IgD-negative memory B cell (primary cell): Measurements from ENCODE around the gene SSH2. TPM values are rescaled to one million over a fixed set of nuclear protein-coding genes. Genes with fewer than 3 reads are reported as not detected.
"Not testable (repeated sequence)": the region's sequence is repeated elsewhere in the genome, so short reads cannot be mapped to it uniquely, and the experiment has no call there.

Experiments
- H3K27ac Mint-ChIP-seq, 3 donors: one replicate each; pipeline ENCODE4 v1.8.0; 2020 to 2022; ENCODE audit warnings: mild to moderate bottlenecking in 3 of 3, mixed read lengths in 3 of 3, moderate library complexity in 1 of 3
- H3K27me3 Mint-ChIP-seq: one replicate; pipeline ENCODE4 v1.8.0; 2021; ENCODE audit warnings: mixed read lengths
- H3K36me3 Mint-ChIP-seq: one replicate; pipeline ENCODE4 v1.8.0; 2020; ENCODE audit warnings: mild to moderate bottlenecking, mixed read lengths
- H3K4me1 Mint-ChIP-seq, 3 donors: one replicate each; pipeline ENCODE4 v1.8.0; 2020 to 2022; ENCODE audit warnings: mixed read lengths in 3 of 3, mild to moderate bottlenecking in 1 of 3
- H3K4me3 Mint-ChIP-seq, 4 donors: one replicate each; pipeline ENCODE4 v1.8.0; 2020 to 2022; ENCODE audit warnings: mild to moderate bottlenecking in 4 of 4, mixed read lengths in 4 of 4, moderate library complexity in 3 of 4
- H3K9me3 Mint-ChIP-seq, 3 donors: one replicate each; pipeline ENCODE4 v1.8.0; 2020 to 2021; ENCODE audit warnings: mixed read lengths in 3 of 3, mild to moderate bottlenecking in 1 of 3
- polyA plus RNA-seq: library from polyadenylated mRNA; unstranded; fragments of 300-500 nt; fragmentation: Illumina TruSeq; gene quantifications from one replicate; pipeline ENCODE4 v1.2.3, GENCODE V29; 2021

SSH2 gene
- polyA plus RNA-seq, 1 donor from 2014 or later: 51.6 TPM

DNA sequence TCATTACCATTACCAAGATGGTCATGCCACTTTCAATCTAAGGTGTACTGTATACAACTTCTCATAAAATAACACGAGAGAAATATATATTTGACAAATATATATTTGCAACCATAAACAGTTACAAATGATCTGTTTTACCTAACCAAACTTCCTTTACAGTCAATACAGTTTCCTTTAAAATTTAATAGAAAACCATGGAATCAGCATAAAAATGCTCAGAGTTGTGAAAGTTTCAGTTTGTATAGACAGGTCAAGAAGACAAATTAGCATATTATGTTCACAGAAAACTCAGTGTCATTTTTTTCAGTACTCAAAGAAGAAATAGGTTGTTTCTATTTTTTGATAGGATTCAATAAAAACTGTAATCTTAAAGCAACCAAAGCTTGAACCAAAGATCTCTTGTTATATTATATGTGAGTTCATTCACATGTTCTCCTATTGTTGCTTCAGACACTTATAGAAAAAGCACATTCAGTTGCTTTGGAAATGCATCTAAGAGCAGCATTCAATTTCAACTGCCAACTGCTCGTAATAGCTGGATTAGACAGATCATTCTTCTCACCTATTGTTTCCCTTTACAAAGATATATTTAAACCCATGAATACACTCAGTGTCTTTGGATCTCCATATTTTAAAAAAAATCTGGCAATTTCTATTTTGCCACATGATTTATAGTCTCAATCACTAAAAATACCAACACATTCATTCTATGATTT lies 15.1 kb downstream of the SSH2 start:
- H3K4me1 Mint-ChIP-seq: peaks cover 16 to 35% (median 34%) of the 10 kb centered on the region in 3 donors
- H3K27me3 Mint-ChIP-seq: no peaks in the 10 kb centered on the region
- H3K27ac Mint-ChIP-seq: peak overlapping the region in 1 of 3 donors; percentile 56
- no peaks in the 10 kb centered on the region for H3K9me3 Mint-ChIP-seq
- H3K36me3 Mint-ChIP-seq: peaks cover 7% of the 10 kb centered on the region
- H3K4me3 Mint-ChIP-seq: no peak overlapping the region

DNA sequence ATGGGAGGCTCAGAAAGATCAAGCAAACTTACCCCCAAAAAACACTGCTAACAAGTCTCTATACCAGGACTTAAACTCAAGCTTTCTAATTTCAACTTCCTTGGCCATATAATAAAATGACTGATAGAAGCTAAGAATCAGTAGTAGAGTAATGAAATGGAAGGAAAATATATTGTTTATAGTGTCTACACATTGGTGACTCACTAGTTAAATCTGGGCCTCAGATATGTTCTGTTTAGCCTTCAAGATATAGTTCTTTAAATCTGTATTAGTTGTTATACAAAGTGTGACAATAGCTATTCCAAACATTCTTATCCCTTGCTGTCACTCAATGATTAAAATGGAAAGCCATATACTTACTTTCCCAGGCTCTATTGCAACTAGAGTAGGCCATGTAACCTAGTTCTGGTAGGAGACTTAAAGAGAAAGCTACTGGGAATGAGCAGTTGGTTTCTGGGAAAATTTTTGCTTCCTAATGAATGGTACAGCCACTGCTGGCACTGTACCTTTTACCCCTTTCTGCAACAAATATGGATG lies 18.3 kb downstream of the SSH2 start:
- Mint-ChIP-seq H3K27me3 (no peaks in the 10 kb centered on the region), H3K27ac (no peak overlapping the region), H3K4me1 (peaks cover 2 to 22% (median 21%) of the 10 kb centered on the region in 3 donors), H3K4me3 (no peak overlapping the region), H3K9me3 (peaks cover 0 to 4% (median 3%) of the 10 kb centered on the region in 3 donors), H3K36me3 (peaks cover 4% of the 10 kb centered on the region)

DNA sequence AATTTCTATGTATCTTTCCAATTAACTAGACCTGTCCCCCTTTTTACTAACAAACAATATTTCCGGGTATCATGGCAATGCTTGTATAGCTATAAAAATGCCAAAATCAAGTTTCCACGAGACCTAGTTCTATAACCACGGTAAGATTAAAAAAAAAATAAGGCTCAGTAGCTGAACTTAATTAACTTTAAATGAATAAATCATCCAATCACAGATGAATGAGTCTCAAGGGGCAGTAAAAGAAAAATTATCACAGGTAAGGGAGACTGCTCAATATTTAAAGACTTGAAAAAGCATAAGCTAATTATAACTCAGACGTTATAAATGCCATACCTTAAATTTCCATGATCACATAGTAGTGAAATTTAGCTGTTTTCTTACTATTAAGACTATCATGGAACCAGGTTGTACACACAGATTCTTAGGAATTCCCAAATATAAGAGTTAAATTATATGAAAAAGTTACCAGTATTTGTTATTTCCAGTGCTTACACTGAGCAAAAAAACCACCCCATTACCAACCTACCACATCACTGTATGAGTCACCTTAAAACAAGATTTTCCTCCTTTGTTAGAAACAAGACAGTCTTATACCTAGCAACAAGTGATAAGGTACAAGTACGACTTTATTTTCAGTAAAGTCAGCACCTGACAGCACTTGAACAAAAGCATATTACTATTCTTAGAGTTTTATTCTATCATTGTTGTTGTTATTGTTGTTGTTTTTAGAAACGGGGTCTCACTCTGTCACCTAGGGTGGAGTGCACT lies 20.6 kb downstream of the SSH2 start:
- Mint-ChIP-seq H3K27me3 (no peaks in the 10 kb centered on the region), H3K27ac (peak overlapping the region in 1 of 3 donors; percentile 31), H3K4me3 (no peak overlapping the region), H3K36me3 (peaks cover 6% of the 10 kb centered on the region), H3K4me1 (peaks cover 8 to 24% (median 21%) of the 10 kb centered on the region in 3 donors), H3K9me3 (peaks cover 1 to 8% (median 3%) of the 10 kb centered on the region in 3 donors)

DNA sequence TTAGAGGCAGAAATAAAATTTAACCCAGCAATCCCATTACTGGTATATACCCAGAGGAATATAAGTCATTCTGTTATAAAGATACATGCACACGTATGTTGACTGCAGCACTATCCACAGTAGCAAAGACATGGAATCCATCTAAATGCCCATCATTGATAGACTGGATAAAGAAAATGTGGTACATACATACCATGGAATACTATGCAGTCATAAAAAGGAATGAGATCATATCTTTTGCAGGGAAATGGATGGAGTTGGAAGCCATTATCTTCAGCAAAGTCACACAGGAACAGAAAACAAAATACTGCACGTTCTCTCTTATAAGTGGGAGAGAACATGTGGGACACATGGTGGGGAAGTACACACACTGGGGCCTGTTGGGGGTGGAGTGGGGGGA lies 23.1 kb downstream of the SSH2 start:
- no peaks in the 10 kb centered on the region for H3K27me3 Mint-ChIP-seq
- H3K4me1 Mint-ChIP-seq: peaks cover 17 to 35% (median 26%) of the 10 kb centered on the region in 3 donors
- H3K9me3 Mint-ChIP-seq: peaks cover 1 to 8% (median 3%) of the 10 kb centered on the region in 3 donors
- H3K4me3 Mint-ChIP-seq: no peak overlapping the region
- H3K27ac Mint-ChIP-seq: no peak overlapping the region
- H3K36me3 Mint-ChIP-seq: peaks cover 4% of the 10 kb centered on the region

DNA sequence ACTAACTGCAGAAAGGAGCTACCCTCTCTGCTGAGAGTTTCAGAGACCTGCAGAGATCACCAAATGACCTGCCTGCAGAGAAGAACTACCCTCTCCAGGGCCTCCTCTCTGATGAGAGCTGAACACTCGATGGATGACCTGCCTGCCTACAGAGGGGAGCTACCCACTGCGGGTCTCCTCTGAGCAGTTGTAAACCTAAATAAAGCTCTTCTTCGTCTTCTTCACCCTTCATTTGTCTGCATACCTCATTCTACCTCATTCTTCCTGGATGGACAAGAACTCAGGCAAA lies 24.2 kb downstream of the SSH2 start:
- H3K36me3 Mint-ChIP-seq: peaks cover 7% of the 10 kb centered on the region
- H3K4me3 Mint-ChIP-seq: no peak overlapping the region
- no peak overlapping the region for H3K27ac Mint-ChIP-seq
- H3K4me1 Mint-ChIP-seq: peaks cover 23 to 30% (median 24%) of the 10 kb centered on the region in 3 donors
- no peaks in the 10 kb centered on the region for H3K27me3 Mint-ChIP-seq
- peaks cover 1 to 8% (median 3%) of the 10 kb centered on the region in 3 donors for H3K9me3 Mint-ChIP-seq

DNA sequence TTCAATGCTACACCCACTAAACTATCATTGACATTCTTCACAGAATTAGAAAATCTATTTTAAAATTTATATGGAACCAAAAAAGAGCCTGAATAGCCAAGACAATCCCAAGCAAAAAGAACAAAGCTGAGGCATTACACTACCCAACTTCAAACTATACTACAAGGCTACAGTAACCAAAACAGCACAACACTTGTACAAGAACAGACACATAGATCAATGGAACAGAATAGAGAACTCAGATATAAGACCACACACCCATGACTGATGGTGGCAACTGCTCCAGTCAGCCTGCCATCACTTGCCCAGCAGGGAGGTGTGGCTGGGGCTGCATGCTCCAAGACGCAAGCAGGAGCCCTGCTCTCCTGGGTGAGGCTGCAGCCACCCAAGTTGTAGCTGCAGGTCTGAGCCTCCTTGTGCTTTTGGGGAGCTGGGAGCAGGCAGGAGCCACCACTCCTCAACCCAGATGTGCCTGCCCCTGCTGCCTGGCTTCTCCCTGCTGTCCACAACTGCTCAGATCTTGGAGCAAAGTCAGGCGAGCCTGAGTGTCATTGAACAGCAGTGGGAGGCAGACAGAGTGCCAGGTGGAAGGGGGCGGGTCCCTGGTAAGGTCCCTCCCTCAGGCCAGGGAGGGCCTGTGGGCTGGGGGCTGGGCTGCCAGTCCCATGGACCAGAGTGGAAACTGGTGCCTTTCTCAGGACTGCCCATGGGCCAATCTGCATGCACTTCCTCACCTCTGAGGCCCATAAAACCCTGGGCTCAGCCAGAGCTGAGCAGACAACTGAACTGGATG lies 24.7 kb downstream of the SSH2 start:
- H3K27me3 Mint-ChIP-seq: no peaks in the 10 kb centered on the region
- H3K4me3 Mint-ChIP-seq: no peak overlapping the region
- H3K4me1 Mint-ChIP-seq: peaks cover 23 to 30% (median 23%) of the 10 kb centered on the region in 3 donors
- H3K27ac Mint-ChIP-seq: peak overlapping the region in 1 of 3 donors; percentile 68
- H3K36me3 Mint-ChIP-seq: peaks cover 6% of the 10 kb centered on the region
- H3K9me3 Mint-ChIP-seq: peaks cover 1 to 8% (median 3%) of the 10 kb centered on the region in 3 donors

DNA sequence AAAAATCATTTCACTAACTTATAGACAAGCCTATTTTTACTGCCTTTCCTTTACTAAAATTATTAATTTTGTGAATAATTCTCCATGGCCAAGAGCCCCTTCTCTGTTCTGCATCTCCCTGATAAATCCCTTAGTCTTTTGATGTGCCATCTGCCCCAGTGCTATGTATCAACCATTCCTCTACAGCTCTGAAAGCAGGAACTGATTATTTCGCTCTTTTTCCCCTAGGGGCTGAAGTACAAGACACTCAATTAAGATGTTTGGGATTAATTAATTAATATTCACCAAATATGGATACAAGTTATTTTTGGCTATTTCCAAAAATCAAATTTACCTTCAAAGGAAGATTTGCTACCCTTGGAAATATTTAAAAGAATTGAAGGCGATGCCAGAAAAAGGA lies 26.6 kb downstream of the SSH2 start:
- peaks cover 19 to 27% (median 23%) of the 10 kb centered on the region in 3 donors for H3K4me1 Mint-ChIP-seq
- H3K27me3 Mint-ChIP-seq: no peaks in the 10 kb centered on the region
- no peak overlapping the region for H3K27ac Mint-ChIP-seq
- H3K36me3 Mint-ChIP-seq: peaks cover 6% of the 10 kb centered on the region
- H3K9me3 Mint-ChIP-seq: peaks cover 1 to 8% (median 3%) of the 10 kb centered on the region in 3 donors
- no peak overlapping the region for H3K4me3 Mint-ChIP-seq

DNA sequence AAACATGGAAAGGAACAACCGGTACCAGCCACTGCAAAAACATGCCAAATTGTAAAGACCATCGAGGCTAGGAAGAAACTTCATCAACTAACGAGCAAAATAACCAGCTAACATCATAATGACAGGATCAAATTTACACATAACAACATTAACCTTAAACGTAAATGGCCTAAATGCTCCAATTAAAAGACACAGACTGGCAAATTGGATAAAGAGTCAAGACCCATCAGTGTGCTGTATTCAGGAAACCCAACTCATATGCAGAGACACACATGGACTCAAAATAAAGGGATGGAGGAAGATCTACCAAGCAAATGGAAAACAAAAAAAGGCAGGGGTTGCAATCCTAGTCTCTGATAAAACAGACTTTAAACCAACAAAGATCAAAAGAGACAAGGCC lies 32.9 kb downstream of the SSH2 start:
- H3K4me3 Mint-ChIP-seq, H3K27me3 Mint-ChIP-seq, H3K27ac Mint-ChIP-seq, H3K9me3 Mint-ChIP-seq: not testable (repeated sequence)
- Mint-ChIP-seq H3K4me1 (peaks cover 13 to 21% (median 13%) of the 10 kb centered on the region in 3 donors), H3K36me3 (peaks cover 14% of the 10 kb centered on the region)

GRCh38 chr17:29892201-29892600 lies 37.8 kb downstream of the SSH2 start:
- no peaks in the 10 kb centered on the region for H3K27me3 Mint-ChIP-seq
- H3K36me3 Mint-ChIP-seq: peaks cover 17% of the 10 kb centered on the region
- peaks cover 14 to 25% (median 21%) of the 10 kb centered on the region in 3 donors for H3K4me1 Mint-ChIP-seq
- peaks cover 2 to 16% (median 7%) of the 10 kb centered on the region in 3 donors for H3K9me3 Mint-ChIP-seq
- no peak overlapping the region for H3K27ac Mint-ChIP-seq
- H3K4me3 Mint-ChIP-seq: no peak overlapping the region

DNA sequence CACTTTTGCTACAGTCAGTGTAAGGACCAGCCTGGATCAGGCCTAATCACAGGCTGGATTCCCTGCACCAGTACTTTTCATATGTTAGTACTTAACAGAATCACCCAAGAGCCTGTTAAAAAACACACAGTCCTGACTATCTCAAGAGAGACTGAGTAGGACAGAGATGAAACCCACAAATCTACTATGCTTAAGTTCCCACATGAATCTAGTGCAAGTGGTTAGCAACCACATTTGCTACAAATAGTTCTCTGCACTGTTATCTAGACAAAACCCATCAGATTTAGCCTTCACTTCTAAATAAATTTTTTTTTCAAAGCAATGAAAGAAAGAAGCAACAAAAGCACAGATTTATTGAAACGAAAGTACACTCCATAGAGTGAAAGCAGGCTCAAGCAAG lies 38.9 kb downstream of the SSH2 start:
- Mint-ChIP-seq H3K4me1 (peaks cover 11 to 25% (median 21%) of the 10 kb centered on the region in 3 donors), H3K27me3 (no peaks in the 10 kb centered on the region), H3K4me3 (no peak overlapping the region), H3K9me3 (peaks cover 2 to 16% (median 6%) of the 10 kb centered on the region in 3 donors), H3K36me3 (peaks cover 21% of the 10 kb centered on the region), H3K27ac (peak overlapping the region in 1 of 3 donors; percentile 2)

DNA sequence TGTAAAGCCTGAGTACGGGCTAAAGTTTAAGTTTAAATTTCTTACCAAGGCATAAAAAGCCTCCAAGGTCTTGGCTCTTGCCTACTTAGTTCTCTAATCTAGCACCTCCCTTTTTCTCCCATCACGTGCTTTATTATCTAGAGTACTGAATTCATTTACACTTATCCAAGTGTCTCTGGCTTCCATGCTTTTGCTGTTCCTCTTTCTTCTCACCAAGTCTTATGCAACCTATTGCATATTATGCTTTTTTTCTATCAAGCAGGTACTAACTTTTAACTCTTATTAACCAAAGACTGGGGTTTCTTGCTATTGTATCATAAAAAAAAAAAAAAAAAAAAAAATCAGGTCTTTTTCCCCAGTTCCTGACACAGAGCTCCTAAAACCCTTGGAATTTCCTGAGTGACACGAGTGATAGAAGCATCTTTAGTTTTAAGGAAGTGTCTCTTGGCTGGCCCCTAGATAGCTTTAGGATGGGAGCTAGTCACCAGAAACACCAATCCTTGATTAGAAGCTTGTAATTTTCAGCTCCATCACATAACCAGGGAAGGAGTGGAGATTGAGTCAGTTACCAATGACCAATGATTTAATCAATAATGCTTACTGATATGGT lies 44.9 kb downstream of the SSH2 start:
- Mint-ChIP-seq H3K4me1 (peaks cover 25 to 40% (median 37%) of the 10 kb centered on the region in 3 donors), H3K27ac (peak overlapping the region in 1 of 3 donors; percentile 68), H3K36me3 (peaks cover 4% of the 10 kb centered on the region), H3K9me3 (no peaks in the 10 kb centered on the region), H3K4me3 (no peak overlapping the region), H3K27me3 (no peaks in the 10 kb centered on the region)

DNA sequence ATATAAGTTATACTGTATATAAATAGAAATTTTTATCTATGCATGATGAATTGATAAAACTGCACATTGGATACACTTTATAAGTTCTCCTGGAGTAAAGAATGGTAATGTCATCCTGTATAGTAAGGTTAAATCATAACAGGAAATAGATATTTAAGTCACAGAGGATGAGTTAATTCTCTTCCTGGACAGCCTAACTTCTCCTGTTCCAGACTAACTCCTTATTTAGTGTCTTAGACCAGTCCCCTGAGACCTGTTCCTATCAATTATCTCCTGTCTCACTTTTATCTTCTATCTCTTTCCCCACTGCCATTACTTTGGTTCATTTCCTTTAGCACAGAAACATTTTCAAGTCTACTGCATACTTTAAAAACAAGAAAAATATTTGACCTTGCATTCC lies 46.5 kb downstream of the SSH2 start:
- H3K27me3 Mint-ChIP-seq: no peaks in the 10 kb centered on the region
- peaks cover 4% of the 10 kb centered on the region for H3K36me3 Mint-ChIP-seq
- H3K4me3 Mint-ChIP-seq: no peak overlapping the region
- H3K9me3 Mint-ChIP-seq: no peaks in the 10 kb centered on the region
- H3K4me1 Mint-ChIP-seq: peaks cover 26 to 45% (median 41%) of the 10 kb centered on the region in 3 donors
- H3K27ac Mint-ChIP-seq: peak overlapping the region in 1 of 3 donors; percentile 45

DNA sequence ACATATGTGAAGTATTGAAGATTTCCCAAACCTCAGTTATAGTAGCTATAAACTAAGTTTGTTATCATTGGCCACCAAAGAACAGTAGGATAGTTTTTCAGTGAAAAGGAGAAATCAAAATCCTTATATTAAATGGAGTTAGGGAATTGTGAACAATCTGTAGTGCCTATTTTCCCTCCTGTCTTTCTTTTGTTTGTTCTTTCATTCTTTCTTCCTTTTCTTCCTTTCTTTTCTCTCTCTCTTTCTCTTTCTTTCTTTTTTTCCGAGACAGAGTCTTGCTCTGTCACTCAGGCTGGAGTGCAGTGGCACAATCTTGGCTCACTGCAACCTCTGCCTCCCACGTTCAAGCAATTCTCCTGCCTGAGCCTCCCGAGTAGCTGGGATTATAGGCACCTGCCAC lies 48.8 kb downstream of the SSH2 start:
- peaks cover 29 to 56% (median 43%) of the 10 kb centered on the region in 3 donors for H3K4me1 Mint-ChIP-seq

DNA sequence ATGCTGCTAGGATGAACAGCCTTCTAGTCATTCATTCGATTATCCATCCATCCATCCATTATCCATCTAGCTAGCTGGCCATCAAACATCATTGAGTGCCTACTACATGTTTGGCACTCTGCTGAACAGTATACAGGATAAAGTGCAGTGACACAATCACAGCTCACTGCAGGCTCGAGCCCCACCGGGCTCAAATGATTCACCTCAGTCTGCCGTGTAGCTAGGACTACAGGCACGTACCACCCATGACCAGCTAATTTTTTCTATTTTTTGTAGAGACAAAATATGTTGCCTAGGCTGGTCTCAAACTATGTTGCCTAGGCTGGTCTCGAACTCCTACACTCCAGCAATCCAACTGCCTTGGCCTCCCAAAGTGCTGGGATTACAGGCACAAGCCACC lies 50.0 kb downstream of the SSH2 start:
- Mint-ChIP-seq H3K4me1 (peaks cover 35 to 62% (median 46%) of the 10 kb centered on the region in 3 donors), H3K27me3 (no peaks in the 10 kb centered on the region), H3K4me3 (no peak overlapping the region), H3K9me3 (no peaks in the 10 kb centered on the region), H3K27ac (no peak overlapping the region), H3K36me3 (peaks cover 13% of the 10 kb centered on the region)

More for the DNA sequence above, 48.8 kb downstream of the SSH2 start:
- no peaks in the 10 kb centered on the region for H3K27me3 Mint-ChIP-seq
- peaks cover 4% of the 10 kb centered on the region for H3K36me3 Mint-ChIP-seq
- peak overlapping the region in 1 of 3 donors; percentile 19 for H3K27ac Mint-ChIP-seq
- H3K4me3 Mint-ChIP-seq: no peak overlapping the region
- no peaks in the 10 kb centered on the region for H3K9me3 Mint-ChIP-seq
